Measurements from ENCODE around the gene NBAS. TPM values are rescaled to one million over a fixed set of nuclear protein-coding genes. Genes with fewer than 3 reads are reported as not detected.

NBAS gene
- total and polyA plus RNA-seq, 2 of the 13 experiments (the other 11 are each of a cell fraction or from before 2014, with no cell fraction given) = 33.6 to 58.7 TPM

DNA sequence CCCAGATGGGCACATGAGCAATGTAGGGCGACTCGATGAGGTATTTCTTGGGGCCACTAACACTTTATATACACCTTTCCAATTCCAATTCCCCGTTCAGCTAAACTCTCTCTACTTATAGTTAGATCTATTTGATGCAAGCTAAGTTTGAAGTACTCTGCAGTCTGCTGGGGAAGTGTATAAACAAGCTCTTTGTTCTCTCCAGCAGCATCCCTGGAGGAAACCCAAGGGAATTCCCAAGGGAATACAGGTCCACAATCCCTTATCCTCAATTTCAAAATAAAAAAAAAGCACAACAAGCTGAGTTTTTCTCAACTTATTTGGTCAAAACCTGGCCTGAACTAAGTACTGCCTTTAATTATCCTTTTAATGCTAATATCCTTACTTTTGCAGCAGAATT, 433.3 kb downstream of the NBAS start (continued):
- TF ChIP-seq, protein P1, sequence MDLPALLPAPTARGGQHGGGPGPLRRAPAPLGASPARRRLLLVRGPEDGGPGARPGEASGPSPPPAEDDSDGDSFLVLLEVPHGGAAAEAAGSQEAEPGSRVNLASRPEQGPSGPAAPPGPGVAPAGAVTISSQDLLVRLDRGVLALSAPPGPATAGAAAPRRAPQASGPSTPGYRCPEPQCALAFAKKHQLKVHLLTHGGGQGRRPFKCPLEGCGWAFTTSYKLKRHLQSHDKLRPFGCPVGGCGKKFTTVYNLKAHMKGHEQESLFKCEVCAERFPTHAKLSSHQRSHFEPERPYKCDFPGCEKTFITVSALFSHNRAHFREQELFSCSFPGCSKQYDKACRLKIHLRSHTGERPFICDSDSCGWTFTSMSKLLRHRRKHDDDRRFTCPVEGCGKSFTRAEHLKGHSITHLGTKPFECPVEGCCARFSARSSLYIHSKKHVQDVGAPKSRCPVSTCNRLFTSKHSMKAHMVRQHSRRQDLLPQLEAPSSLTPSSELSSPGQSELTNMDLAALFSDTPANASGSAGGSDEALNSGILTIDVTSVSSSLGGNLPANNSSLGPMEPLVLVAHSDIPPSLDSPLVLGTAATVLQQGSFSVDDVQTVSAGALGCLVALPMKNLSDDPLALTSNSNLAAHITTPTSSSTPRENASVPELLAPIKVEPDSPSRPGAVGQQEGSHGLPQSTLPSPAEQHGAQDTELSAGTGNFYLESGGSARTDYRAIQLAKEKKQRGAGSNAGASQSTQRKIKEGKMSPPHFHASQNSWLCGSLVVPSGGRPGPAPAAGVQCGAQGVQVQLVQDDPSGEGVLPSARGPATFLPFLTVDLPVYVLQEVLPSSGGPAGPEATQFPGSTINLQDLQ (CRISPR knock-in tag; IDR thresholded peaks at IDR 0.05) = no peak
- TF ChIP-seq FOXC1 (CRISPR knock-in tag; IDR thresholded peaks at IDR 0.05; ENCODE audit: borderline replicate concordance) = no peak

DNA sequence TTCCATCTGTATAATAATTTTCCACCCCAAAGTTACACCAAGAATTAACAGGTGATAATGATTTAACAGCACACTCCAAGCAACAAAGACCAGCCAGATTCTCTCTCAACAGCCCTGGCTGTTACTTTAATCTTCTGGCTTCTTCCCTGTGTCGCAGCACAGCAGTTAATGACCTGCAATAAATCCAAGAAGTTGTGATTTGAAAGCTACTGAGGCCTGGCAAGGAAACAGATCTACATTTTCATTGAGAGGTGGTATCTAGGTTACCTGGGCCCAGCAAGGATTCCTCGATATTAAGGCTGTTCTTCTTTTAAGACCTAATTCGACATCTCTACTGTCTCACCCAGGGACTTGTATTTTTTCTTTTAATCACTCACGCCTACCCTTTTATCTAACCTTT, 433.8 kb downstream of the NBAS start:
- ATAC-seq (no peak), DNase-seq (ENCODE audit: low spot score) (no peak), FAIRE-seq (no peak)
- H3K27me3 ChIP-seq (ENCODE audit: control insufficient read depth in 1 of 2, insufficient read depth in 2 of 2, low read length in 2 of 2) = peaks cover 0 to 37% of the 10 kb centered on the region in 2 experiments; a peak in 3 of 5 replicates
- in situ Hi-C loops (cut with HindIII; ENCODE audit: extremely low pct_ligation_motif_present, low pct_unique_long_range_greater_than_20kb) = no loop called here
- no peaks in the 10 kb centered on the region for H3K9me3 ChIP-seq (ENCODE audit: low read length)
- intact Hi-C loops (cut with micrococcal nuclease; ENCODE audit: unreplicated experiment) = no loop called here
- POLR2A ChIA-PET = no interaction called here
- no peaks in the 10 kb centered on the region for H3K36me3 ChIP-seq (replicated peaks in 1 of 2; ENCODE audit: control insufficient read depth in 1 of 2, insufficient read depth in 2 of 2, low read length in 2 of 2)
- TF ChIP-seq DR1 (CRISPR knock-in tag; IDR thresholded peaks at IDR 0.05) = no peak
- TF ChIP-seq, protein P2, sequence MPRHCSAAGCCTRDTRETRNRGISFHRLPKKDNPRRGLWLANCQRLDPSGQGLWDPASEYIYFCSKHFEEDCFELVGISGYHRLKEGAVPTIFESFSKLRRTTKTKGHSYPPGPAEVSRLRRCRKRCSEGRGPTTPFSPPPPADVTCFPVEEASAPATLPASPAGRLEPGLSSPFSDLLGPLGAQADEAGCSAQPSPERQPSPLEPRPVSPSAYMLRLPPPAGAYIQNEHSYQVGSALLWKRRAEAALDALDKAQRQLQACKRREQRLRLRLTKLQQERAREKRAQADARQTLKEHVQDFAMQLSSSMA (CRISPR knock-in tag; IDR thresholded peaks at IDR 0.05) = no peak
- TF ChIP-seq ZBTB7A (CRISPR knock-in tag; IDR thresholded peaks at IDR 0.05) = no peak
- TF ChIP-seq DNMT3B (CRISPR knock-in tag; conservative IDR thresholded peaks at IDR 0.05) = no peak
- TF ChIP-seq ZNF232 (CRISPR knock-in tag; IDR thresholded peaks at IDR 0.05; ENCODE audit: borderline replicate concordance) = no peak
- no peak overlapping the region for H2AFZ ChIP-seq (ENCODE audit: low read length)
- no TSS peak for BruUV-seq (replicated peaks)
- 13% methylated on average over 4 of the region's 4 CpGs for WGBS (ENCODE audit: low lambda C conversion rate)
- H3K4me1 ChIP-seq (ENCODE audit: insufficient read depth, low read length) = no peaks in the 10 kb centered on the region
- H4K20me1 ChIP-seq (ENCODE audit: insufficient read depth, low read length) = no peaks in the 10 kb centered on the region
- H3K9ac ChIP-seq (ENCODE audit: insufficient read depth, low read depth, low read length) = no peak overlapping the region
- no peak overlapping the region for H3K27ac ChIP-seq (ENCODE audit: extremely low read length, insufficient read depth, low read length)
- H3K4me2 ChIP-seq (ENCODE audit: low read depth, low read length) = no peak overlapping the region
- no peaks in the 10 kb centered on the region for H3K79me2 ChIP-seq (ENCODE audit: insufficient read depth, low read length)
- CTCF ChIA-PET (ENCODE audit: low intra/inter-chr PET ratio, low total read pairs) = no interaction called here
- no peak overlapping the region for H3K4me3 ChIP-seq (replicated peaks in 1 of 3; ENCODE audit: insufficient read depth in 1 of 3, low read depth in 2 of 3, low read length in 3 of 3)

Data from HepG2 (cell line).